HepG2 (cell line): ENCODE results near the gene OTUB2. TPM values are rescaled to one million over a fixed set of nuclear protein-coding genes. Genes with fewer than 3 reads are reported as not detected.

Source experiments
- CEBPG ChIP-seq: IDR thresholded peaks from 2 replicates; pipeline ENCODE4 v1.6.1; 2016
- GLI4 ChIP-seq: sonication (generic); formaldehyde crosslinking; IDR thresholded peaks from 2 replicates; pipeline ENCODE4 v1.5.1; 2020; ENCODE audit warnings: missing genetic modification reagents, mild to moderate bottlenecking, moderate library complexity, borderline replicate concordance
- HNRNPK ChIP-seq: fragments of 200-400 bp; formaldehyde crosslinking; IDR thresholded peaks from 2 replicates; pipeline ENCODE4 v1.6.1; 2018; ENCODE audit warnings: low read length, low read depth, moderate library complexity, mild to moderate bottlenecking; ENCODE audit not compliant: poor library complexity, severe bottlenecking
- HNRNPLL ChIP-seq: fragments of 200-400 bp; formaldehyde crosslinking; IDR thresholded peaks from 2 replicates; pipeline ENCODE4 v1.6.1; 2017; ENCODE audit warnings: mild to moderate bottlenecking, low read depth, low read length; ENCODE audit not compliant: poor library complexity, severe bottlenecking
- JDP2 ChIP-seq: sonication (generic); formaldehyde crosslinking; IDR thresholded peaks from 2 replicates; pipeline ENCODE4 v1.8.1; 2022; ENCODE audit warnings: missing genetic modification reagents, borderline replicate concordance
- MEIS2 ChIP-seq: sonication (generic); formaldehyde crosslinking; IDR thresholded peaks from 2 replicates; pipeline ENCODE4 v1.9.0; 2021; ENCODE audit warnings: mild to moderate bottlenecking, missing genetic modification reagents
- SAFB2 ChIP-seq: sonication (generic); formaldehyde crosslinking; IDR thresholded peaks from 2 replicates; pipeline ENCODE4 v1.5.1; 2020; ENCODE audit warnings: missing genetic modification reagents, low read depth, mild to moderate bottlenecking, borderline replicate concordance
- ZMAT3 ChIP-seq: sonication (generic); formaldehyde crosslinking; conservative IDR thresholded peaks from 2 replicates; pipeline ENCODE4 v1.7.0; 2021; ENCODE audit warnings: missing genetic modification reagents
- ZNF251 ChIP-seq: sonication (generic); formaldehyde crosslinking; IDR thresholded peaks from 2 replicates; pipeline ENCODE4 v1.9.0; 2021; ENCODE audit warnings: mild to moderate bottlenecking, missing genetic modification reagents
- ZNF256 ChIP-seq: sonication (generic); formaldehyde crosslinking; conservative IDR thresholded peaks from 2 replicates; pipeline ENCODE4 v1.4.0; 2020; ENCODE audit warnings: missing genetic modification reagents
- ZNF503 ChIP-seq: sonication (generic); formaldehyde crosslinking; IDR thresholded peaks from 2 replicates; pipeline ENCODE4 v1.4.0; 2020; ENCODE audit warnings: missing genetic modification reagents
- ZNF670 ChIP-seq: sonication (generic); formaldehyde crosslinking; IDR thresholded peaks from 2 replicates; pipeline ENCODE4 v1.8.0; 2022; ENCODE audit warnings: mild to moderate bottlenecking, missing genetic modification reagents, borderline replicate concordance
- polyA plus RNA-seq, 8 experiments: library from polyadenylated mRNA; depleted of rRNA in 3 of 8; stranded (reverse) in 7 of 8; unstranded in 1 of 8; fragments of >200 nt; fragmentation: Illumina TruSeq in 4 of 8; extraction: Trizol in 4 of 8; gene quantifications; 2 replicates each; pipeline versions ENCODE4 v1.2.1 to v1.2.3, GENCODE V29; 2011 to 2016; ENCODE audit warnings: low read depth in 4 of 8, missing spikeins in 1 of 8, mixed read lengths in 1 of 8; ENCODE audit not compliant: insufficient read depth in 1 of 8
- total RNA-seq, 5 experiments: library from RNA; depleted of rRNA; stranded (reverse); fragments of >200 nt; fragmentation: Illumina TruSeq; extraction: Trizol; gene quantifications; 2 replicates each; pipeline ENCODE4 v1.2.3, GENCODE V29; 2016; ENCODE audit warnings: low read depth in 1 of 5
- TF ChIP-seq, protein P1 (sequence below): IDR thresholded peaks from 2 replicates; pipeline ENCODE4 v1.6.1; 2018; ENCODE audit warnings: missing genetic modification reagents, mild to moderate bottlenecking, missing compliant biosample characterization
- TF ChIP-seq, protein P2 (sequence below): IDR thresholded peaks from 2 replicates; pipeline ENCODE4 v1.6.1; 2016; ENCODE audit warnings: low read depth, missing genetic modification reagents, missing compliant biosample characterization
- TF ChIP-seq, protein P3 (sequence below): sonication (generic); formaldehyde crosslinking; IDR thresholded peaks from 2 replicates; pipeline ENCODE4 v1.5.1; 2020; ENCODE audit warnings: mild to moderate bottlenecking, missing genetic modification reagents, borderline replicate concordance

The OTUB2 gene
- total and polyA plus RNA-seq, 2 of the 13 experiments (the other 11 are each of a cell fraction or from before 2014, with no cell fraction given): 2.2 to 2.4 TPM

DNA sequence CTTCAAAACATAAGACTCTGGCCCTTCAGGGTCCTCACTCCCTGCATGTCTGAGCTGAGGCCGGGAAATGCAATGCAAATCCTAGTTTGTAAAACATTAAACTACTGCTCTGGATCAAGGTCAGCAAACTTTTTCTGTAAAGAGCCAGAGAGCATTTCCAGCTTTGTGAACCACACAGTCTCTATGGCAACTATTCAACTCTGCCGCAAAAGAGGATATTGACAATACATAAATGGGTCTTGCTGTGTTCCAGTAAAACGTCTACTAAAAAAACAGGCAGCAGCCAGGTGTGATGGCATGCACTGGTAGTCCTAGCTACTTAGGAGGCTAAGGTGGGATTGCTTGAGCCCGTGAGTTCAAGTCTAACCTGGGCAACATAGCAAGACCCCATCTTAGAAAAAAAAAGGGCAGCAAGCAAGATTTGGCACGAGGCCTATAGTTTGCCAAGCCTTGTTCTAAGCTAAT lies 32.6 kb downstream of the OTUB2 start (continued):
- TF ChIP-seq ZMAT3: no peak
- no peak for TF ChIP-seq SAFB2 (CRISPR knock-in tag)
- TF ChIP-seq ZNF670 (CRISPR knock-in tag): no peak
- TF ChIP-seq JDP2 (CRISPR knock-in tag): no peak
- no peak for TF ChIP-seq HNRNPK
- TF ChIP-seq, protein P1, sequence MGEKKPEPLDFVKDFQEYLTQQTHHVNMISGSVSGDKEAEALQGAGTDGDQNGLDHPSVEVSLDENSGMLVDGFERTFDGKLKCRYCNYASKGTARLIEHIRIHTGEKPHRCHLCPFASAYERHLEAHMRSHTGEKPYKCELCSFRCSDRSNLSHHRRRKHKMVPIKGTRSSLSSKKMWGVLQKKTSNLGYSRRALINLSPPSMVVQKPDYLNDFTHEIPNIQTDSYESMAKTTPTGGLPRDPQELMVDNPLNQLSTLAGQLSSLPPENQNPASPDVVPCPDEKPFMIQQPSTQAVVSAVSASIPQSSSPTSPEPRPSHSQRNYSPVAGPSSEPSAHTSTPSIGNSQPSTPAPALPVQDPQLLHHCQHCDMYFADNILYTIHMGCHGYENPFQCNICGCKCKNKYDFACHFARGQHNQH (CRISPR knock-in tag): 0 out of 2 replicates have a peak, but pooled peaks have one; percentile 65
- no peak for TF ChIP-seq HNRNPLL
- peak; percentile 32 for TF ChIP-seq CEBPG (CRISPR knock-in tag)
- TF ChIP-seq ZNF251 (CRISPR knock-in tag): no peak
- TF ChIP-seq MEIS2 (CRISPR knock-in tag): peak; percentile 53
- TF ChIP-seq, protein P2, sequence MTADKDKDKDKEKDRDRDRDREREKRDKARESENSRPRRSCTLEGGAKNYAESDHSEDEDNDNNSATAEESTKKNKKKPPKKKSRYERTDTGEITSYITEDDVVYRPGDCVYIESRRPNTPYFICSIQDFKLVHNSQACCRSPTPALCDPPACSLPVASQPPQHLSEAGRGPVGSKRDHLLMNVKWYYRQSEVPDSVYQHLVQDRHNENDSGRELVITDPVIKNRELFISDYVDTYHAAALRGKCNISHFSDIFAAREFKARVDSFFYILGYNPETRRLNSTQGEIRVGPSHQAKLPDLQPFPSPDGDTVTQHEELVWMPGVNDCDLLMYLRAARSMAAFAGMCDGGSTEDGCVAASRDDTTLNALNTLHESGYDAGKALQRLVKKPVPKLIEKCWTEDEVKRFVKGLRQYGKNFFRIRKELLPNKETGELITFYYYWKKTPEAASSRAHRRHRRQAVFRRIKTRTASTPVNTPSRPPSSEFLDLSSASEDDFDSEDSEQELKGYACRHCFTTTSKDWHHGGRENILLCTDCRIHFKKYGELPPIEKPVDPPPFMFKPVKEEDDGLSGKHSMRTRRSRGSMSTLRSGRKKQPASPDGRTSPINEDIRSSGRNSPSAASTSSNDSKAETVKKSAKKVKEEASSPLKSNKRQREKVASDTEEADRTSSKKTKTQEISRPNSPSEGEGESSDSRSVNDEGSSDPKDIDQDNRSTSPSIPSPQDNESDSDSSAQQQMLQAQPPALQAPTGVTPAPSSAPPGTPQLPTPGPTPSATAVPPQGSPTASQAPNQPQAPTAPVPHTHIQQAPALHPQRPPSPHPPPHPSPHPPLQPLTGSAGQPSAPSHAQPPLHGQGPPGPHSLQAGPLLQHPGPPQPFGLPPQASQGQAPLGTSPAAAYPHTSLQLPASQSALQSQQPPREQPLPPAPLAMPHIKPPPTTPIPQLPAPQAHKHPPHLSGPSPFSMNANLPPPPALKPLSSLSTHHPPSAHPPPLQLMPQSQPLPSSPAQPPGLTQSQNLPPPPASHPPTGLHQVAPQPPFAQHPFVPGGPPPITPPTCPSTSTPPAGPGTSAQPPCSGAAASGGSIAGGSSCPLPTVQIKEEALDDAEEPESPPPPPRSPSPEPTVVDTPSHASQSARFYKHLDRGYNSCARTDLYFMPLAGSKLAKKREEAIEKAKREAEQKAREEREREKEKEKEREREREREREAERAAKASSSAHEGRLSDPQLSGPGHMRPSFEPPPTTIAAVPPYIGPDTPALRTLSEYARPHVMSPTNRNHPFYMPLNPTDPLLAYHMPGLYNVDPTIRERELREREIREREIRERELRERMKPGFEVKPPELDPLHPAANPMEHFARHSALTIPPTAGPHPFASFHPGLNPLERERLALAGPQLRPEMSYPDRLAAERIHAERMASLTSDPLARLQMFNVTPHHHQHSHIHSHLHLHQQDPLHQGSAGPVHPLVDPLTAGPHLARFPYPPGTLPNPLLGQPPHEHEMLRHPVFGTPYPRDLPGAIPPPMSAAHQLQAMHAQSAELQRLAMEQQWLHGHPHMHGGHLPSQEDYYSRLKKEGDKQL: no peak
- TF ChIP-seq, protein P3, sequence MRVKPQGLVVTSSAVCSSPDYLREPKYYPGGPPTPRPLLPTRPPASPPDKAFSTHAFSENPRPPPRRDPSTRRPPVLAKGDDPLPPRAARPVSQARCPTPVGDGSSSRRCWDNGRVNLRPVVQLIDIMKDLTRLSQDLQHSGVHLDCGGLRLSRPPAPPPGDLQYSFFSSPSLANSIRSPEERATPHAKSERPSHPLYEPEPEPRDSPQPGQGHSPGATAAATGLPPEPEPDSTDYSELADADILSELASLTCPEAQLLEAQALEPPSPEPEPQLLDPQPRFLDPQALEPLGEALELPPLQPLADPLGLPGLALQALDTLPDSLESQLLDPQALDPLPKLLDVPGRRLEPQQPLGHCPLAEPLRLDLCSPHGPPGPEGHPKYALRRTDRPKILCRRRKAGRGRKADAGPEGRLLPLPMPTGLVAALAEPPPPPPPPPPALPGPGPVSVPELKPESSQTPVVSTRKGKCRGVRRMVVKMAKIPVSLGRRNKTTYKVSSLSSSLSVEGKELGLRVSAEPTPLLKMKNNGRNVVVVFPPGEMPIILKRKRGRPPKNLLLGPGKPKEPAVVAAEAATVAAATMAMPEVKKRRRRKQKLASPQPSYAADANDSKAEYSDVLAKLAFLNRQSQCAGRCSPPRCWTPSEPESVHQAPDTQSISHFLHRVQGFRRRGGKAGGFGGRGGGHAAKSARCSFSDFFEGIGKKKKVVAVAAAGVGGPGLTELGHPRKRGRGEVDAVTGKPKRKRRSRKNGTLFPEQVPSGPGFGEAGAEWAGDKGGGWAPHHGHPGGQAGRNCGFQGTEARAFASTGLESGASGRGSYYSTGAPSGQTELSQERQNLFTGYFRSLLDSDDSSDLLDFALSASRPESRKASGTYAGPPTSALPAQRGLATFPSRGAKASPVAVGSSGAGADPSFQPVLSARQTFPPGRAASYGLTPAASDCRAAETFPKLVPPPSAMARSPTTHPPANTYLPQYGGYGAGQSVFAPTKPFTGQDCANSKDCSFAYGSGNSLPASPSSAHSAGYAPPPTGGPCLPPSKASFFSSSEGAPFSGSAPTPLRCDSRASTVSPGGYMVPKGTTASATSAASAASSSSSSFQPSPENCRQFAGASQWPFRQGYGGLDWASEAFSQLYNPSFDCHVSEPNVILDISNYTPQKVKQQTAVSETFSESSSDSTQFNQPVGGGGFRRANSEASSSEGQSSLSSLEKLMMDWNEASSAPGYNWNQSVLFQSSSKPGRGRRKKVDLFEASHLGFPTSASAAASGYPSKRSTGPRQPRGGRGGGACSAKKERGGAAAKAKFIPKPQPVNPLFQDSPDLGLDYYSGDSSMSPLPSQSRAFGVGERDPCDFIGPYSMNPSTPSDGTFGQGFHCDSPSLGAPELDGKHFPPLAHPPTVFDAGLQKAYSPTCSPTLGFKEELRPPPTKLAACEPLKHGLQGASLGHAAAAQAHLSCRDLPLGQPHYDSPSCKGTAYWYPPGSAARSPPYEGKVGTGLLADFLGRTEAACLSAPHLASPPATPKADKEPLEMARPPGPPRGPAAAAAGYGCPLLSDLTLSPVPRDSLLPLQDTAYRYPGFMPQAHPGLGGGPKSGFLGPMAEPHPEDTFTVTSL (CRISPR knock-in tag): peak; percentile 79; the same call in 1 of the 2 replicates
- no peak for TF ChIP-seq ZNF256 (CRISPR knock-in tag)
- TF ChIP-seq ZNF503 (CRISPR knock-in tag): peak; percentile 45; the same call in 1 of the 2 replicates
- TF ChIP-seq GLI4 (CRISPR knock-in tag): peak; percentile 63; the same call in 1 of the 2 replicates
